CD4-positive, alpha-beta memory T cell (primary cell): ENCODE measurements around the gene GJD3. TPM values are rescaled to one million over a fixed set of nuclear protein-coding genes. Genes with fewer than 3 reads are reported as not detected.

Experiments
- CTCF ChIA-PET: fragments of 350-600 bp; sonication (Branson Sonifier 250); formaldehyde crosslinking; loops from one replicate; lab custom pipeline; 2021; ENCODE audit warnings: inconsistent platforms; ENCODE audit not compliant: partially characterized antibody; lab: Charles Lee
- POLR2A ChIA-PET: fragments of 350-600 bp; sonication (Branson Sonifier 250); formaldehyde crosslinking; loops from one replicate; lab custom pipeline; 2021; ENCODE audit not compliant: partially characterized antibody; lab: Charles Lee
- DNase-seq, 5 donors: peaks; one replicate each; pipeline versions ENCODE4 v3.0.0 to v3.0.0-alpha.2; 2020 to 2022; ENCODE audit warnings: mixed read lengths in 1 of 5
- H3K27ac ChIP-seq: one replicate; pipeline ENCODE4 v1.7.0; 2013; ENCODE audit warnings: low read depth, low read length
- H3K27me3 ChIP-seq: 2 replicates; pipeline ENCODE4 v1.7.0; 2013; ENCODE audit warnings: mild to moderate bottlenecking, low read length, moderate library complexity; ENCODE audit not compliant: insufficient read depth
- H3K36me3 ChIP-seq: 2 replicates; pipeline ENCODE4 v1.7.0; 2013; ENCODE audit warnings: mild to moderate bottlenecking, low read length, moderate library complexity; ENCODE audit not compliant: insufficient read depth
- H3K4me1 ChIP-seq: 2 replicates; pipeline ENCODE4 v1.7.0; 2013; ENCODE audit warnings: mild to moderate bottlenecking, low read length, moderate library complexity; ENCODE audit not compliant: insufficient read depth
- H3K4me3 ChIP-seq, 2 donors: one replicate each; pipeline ENCODE4 v1.7.0; 2013; ENCODE audit warnings: low read length in 2 of 2, mild to moderate bottlenecking in 1 of 2
- H3K9me3 ChIP-seq, 2 donors: one replicate each; pipeline ENCODE4 v1.7.0; 2013; ENCODE audit warnings: low read length in 2 of 2, control low read depth in 1 of 2; ENCODE audit not compliant: control insufficient read depth in 1 of 2
- H3K27ac Mint-ChIP-seq, 7 donors: one replicate each; pipeline ENCODE4 v1.8.0; 2020 to 2021; ENCODE audit warnings: mixed read lengths in 7 of 7, mild to moderate bottlenecking in 6 of 7, inconsistent platforms in 3 of 7, moderate library complexity in 3 of 7
- H3K27me3 Mint-ChIP-seq, 2 donors: one replicate each; pipeline ENCODE4 v1.8.0; 2020 to 2021; ENCODE audit warnings: mixed read lengths in 2 of 2
- H3K36me3 Mint-ChIP-seq, 2 donors: one replicate each; pipeline ENCODE4 v1.8.0; 2020 to 2021; ENCODE audit warnings: mixed read lengths in 2 of 2, inconsistent platforms in 1 of 2, mild to moderate bottlenecking in 1 of 2
- H3K4me1 Mint-ChIP-seq, 4 donors: one replicate each; pipeline ENCODE4 v1.8.0; 2020 to 2021; ENCODE audit warnings: mixed read lengths in 4 of 4, mild to moderate bottlenecking in 1 of 4
- H3K4me3 Mint-ChIP-seq, 8 donors: one replicate each; pipeline ENCODE4 v1.8.0; 2020 to 2021; ENCODE audit warnings: mixed read lengths in 8 of 8, mild to moderate bottlenecking in 7 of 8, moderate library complexity in 6 of 8, inconsistent platforms in 3 of 8
- H3K9me3 Mint-ChIP-seq, 8 donors: one replicate each; pipeline ENCODE4 v1.8.0; 2020 to 2021; ENCODE audit warnings: mixed read lengths in 8 of 8, mild to moderate bottlenecking in 5 of 8, inconsistent platforms in 3 of 8, moderate library complexity in 1 of 8
- intact Hi-C: fragments of 100-400 bp; cut with micrococcal nuclease; formaldehyde crosslinking; loops from one replicate; pipeline ENCODE4 v1.15.1; 2023
- polyA plus RNA-seq, 2 donors: library from polyadenylated mRNA; unstranded; fragments of 300-500 nt; fragmentation: Illumina TruSeq; gene quantifications; one replicate each; pipeline ENCODE4 v1.2.3, GENCODE V29; 2021
- total RNA-seq, 2 experiments: library from RNA; stranded (reverse); gene quantifications; one replicate each; pipeline ENCODE4 v1.2.3, GENCODE V29; 2021

The GJD3 gene
- total and polyA plus RNA-seq, 4 experiments from 2014 or later = not detected

- DNase-seq = no peak
- ChIA-PET POLR2A (interaction anchor here (1.0 to 37.1 kb wide), 5 partner anchors 17 to 227 kb away, joined by 3 to 1054 read pairs (median 4); partner anchors contain the start of genes NR1D1 and RARA), CTCF (interaction anchor here (1.0 to 18.7 kb wide), 7 partner anchors 9 to 27 kb away, joined by 4 to 252 read pairs (median 16); partner anchors contain the start of gene RARA)
- Histone ChIP-seq H3K27me3 (no peaks in the 10 kb centered on the region), H3K36me3 (peaks cover 10% of the 10 kb centered on the region), H3K9me3 (no peaks in the 10 kb centered on the region), H3K4me1 (peaks cover 98% of the 10 kb centered on the region), H3K4me3 (peak overlapping the region; percentile 19 to 56), H3K27ac (peak overlapping the region; percentile 99)
- peaks cover 66 to 98% (median 81%) of the 10 kb centered on the region in 4 donors for H3K4me1 Mint-ChIP-seq
- peaks cover under 1 to 2% of the 10 kb centered on the region in 2 donors for H3K27me3 Mint-ChIP-seq
- H3K36me3 Mint-ChIP-seq = peaks cover 11 to 35% of the 10 kb centered on the region in 2 donors
- H3K9me3 Mint-ChIP-seq = peaks cover 0 to 2% (median 0%) of the 10 kb centered on the region in 8 donors
- intact Hi-C loops = loop anchor here (2.0 kb wide), 1 partner anchor 25 kb away; no protein-coding TSS in a partner anchor
- peak overlapping the region; percentile 96 to 100 (median 99) for H3K27ac Mint-ChIP-seq
- peak overlapping the region; percentile 72 to 98 (median 91) for H3K4me3 Mint-ChIP-seq
Observed at GRCh38 chr17:40327735-40328385, 36.7 kb downstream of the GJD3 start.

- Histone ChIP-seq H3K27me3 (no peaks in the 10 kb centered on the region), H3K36me3 (peaks cover 10% of the 10 kb centered on the region), H3K27ac (peak overlapping the region; percentile 99), H3K4me3 (peak overlapping the region; percentile 19 to 56), H3K4me1 (peaks cover 94% of the 10 kb centered on the region), H3K9me3 (no peaks in the 10 kb centered on the region)
- ChIA-PET POLR2A (interaction anchor here (0.6 to 37.1 kb wide), 8 partner anchors 16 to 319 kb away, joined by 3 to 1054 read pairs (median 3); partner anchors contain the start of genes CDC6, NR1D1 and RARA), CTCF (interaction anchor here (1.0 to 18.7 kb wide), 7 partner anchors 8 to 28 kb away, joined by 4 to 252 read pairs (median 16); partner anchors contain the start of gene RARA)
- H3K27me3 Mint-ChIP-seq = peaks cover 1 to 3% of the 10 kb centered on the region in 2 donors
- peak overlapping the region; percentile 96 to 100 (median 99) for H3K27ac Mint-ChIP-seq
- H3K4me3 Mint-ChIP-seq = peak overlapping the region; percentile 72 to 98 (median 91)
- DNase-seq = peak in 1 of 5 donors; percentile 56
- H3K9me3 Mint-ChIP-seq = peaks cover 0 to 3% (median 0%) of the 10 kb centered on the region in 8 donors
- H3K4me1 Mint-ChIP-seq = peaks cover 64 to 95% (median 80%) of the 10 kb centered on the region in 4 donors
- intact Hi-C loops = loop anchor here (2.0 kb wide), 1 partner anchor 24 kb away; no protein-coding TSS in a partner anchor
- peaks cover 6 to 37% of the 10 kb centered on the region in 2 donors for H3K36me3 Mint-ChIP-seq
Observed at GRCh38 chr17:40327244-40327729, 37.2 kb downstream of the GJD3 start.

DNA sequence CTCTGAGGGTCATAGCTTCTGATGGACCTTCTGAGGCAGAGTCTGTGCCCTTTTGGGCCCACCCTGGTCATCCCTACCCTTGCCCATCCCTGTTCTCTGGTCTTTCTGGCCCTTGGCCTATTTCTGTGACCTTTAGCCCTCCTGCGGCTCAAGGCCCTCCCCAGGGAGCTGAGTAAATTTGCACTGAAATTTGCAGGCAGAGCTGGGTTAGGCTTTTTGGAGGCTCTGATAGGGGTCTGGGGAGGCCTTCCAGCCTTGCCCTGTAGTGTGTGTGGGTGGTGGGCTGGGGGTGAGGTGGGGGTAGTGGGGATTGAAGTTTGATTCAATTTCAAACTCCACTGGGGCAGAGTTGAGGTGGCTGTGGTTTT lies 37.7 kb downstream of the GJD3 start:
- CTCF ChIA-PET = interaction anchor here (1.0 to 18.7 kb wide), 6 partner anchors 10 to 28 kb away, joined by 4 to 252 read pairs (median 22); partner anchors contain the start of gene RARA
- Histone ChIP-seq H3K4me1 (peaks cover 92% of the 10 kb centered on the region), H3K27ac (peak overlapping the region; percentile 99), H3K4me3 (peak overlapping the region; percentile 19 to 56), H3K36me3 (peaks cover 9% of the 10 kb centered on the region), H3K9me3 (no peaks in the 10 kb centered on the region), H3K27me3 (no peaks in the 10 kb centered on the region)
- no peak for DNase-seq
- Mint-ChIP-seq H3K36me3 (peaks cover 6 to 40% of the 10 kb centered on the region in 2 donors), H3K4me3 (peak overlapping the region; percentile 72 to 98 (median 91)), H3K9me3 (peaks cover 0 to 3% (median 0%) of the 10 kb centered on the region in 8 donors), H3K27ac (peak overlapping the region; percentile 96 to 100 (median 99)), H3K27me3 (peaks cover 1 to 3% of the 10 kb centered on the region in 2 donors), H3K4me1 (peaks cover 64 to 97% (median 83%) of the 10 kb centered on the region in 4 donors)
- intact Hi-C loops = loop anchor here (1.0 to 2.0 kb wide), 3 partner anchors 9 to 24 kb away; no protein-coding TSS in a partner anchor
- POLR2A ChIA-PET = interaction anchor here (0.6 to 37.1 kb wide), 9 partner anchors 16 to 320 kb away, joined by 3 to 1054 read pairs (median 3); partner anchors contain the start of genes CDC6, RARA and WIPF2

DNA sequence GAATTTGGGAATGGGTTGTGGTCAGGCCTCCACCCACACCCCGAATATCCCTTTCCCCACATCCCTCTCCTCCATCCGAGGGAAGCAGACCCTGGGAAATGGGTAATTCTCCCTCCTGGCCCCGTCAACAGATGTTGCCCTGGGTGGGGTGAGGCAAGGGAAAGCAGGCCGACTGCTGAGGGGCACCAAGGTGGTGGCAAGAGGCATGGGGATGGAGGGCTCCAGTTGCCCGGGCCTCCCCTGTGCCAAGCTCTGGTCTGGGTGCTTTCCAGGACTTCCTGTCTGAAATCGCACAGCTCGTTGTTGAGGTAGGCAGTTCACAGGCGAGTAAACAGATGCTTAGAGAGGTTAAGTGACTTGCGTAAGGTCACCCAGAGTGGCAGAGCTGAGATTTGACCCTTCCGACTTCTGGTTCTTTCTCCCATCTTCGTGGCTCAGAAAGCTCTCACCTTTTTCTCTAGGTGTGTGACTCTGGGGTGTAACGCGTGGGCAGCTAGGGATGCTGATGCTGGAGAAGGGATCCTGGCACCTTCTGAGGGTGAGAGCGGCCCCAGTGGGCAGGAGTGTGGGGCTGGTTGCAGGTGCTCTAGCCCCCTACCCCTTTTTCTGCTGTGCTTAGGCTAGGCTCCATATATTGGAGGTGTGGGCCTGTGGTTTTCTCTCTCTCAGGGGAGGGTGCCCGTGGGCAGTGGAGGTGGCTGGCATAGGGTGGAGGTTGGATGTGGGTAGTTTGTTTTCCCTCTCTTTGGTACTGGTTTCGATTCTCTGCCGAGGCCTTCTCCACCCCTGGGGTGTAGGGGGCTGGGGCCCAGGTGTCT lies 38.3 kb downstream of the GJD3 start:
- peak; percentile 68 to 90 (median 71) for DNase-seq
- Mint-ChIP-seq H3K4me3 (peak overlapping the region; percentile 72 to 98 (median 91)), H3K9me3 (peaks cover 0 to 3% (median 0%) of the 10 kb centered on the region in 8 donors), H3K36me3 (peaks cover 2 to 35% of the 10 kb centered on the region in 2 donors), H3K4me1 (peaks cover 64 to 97% (median 82%) of the 10 kb centered on the region in 4 donors), H3K27me3 (peaks cover 1 to 3% of the 10 kb centered on the region in 2 donors), H3K27ac (peak overlapping the region; percentile 96 to 100 (median 99))
- ChIA-PET POLR2A (interaction anchor here (0.7 to 37.1 kb wide), 12 partner anchors 15 to 1362 kb away, joined by 3 to 1054 read pairs (median 3); partner anchors contain the start of genes EIF1, RARA, TOP2A and WIPF2), CTCF (interaction anchor here (0.9 to 18.7 kb wide), 8 partner anchors 10 to 235 kb away, joined by 3 to 252 read pairs (median 10); partner anchors contain the start of gene RARA)
- intact Hi-C loops = loop anchor here (1.0 to 2.0 kb wide), 3 partner anchors 8 to 23 kb away; no protein-coding TSS in a partner anchor
- H3K4me3 ChIP-seq = peak overlapping the region; percentile 19 to 56
- no peaks in the 10 kb centered on the region for H3K27me3 ChIP-seq
- peak overlapping the region; percentile 99 for H3K27ac ChIP-seq
- H3K9me3 ChIP-seq = no peaks in the 10 kb centered on the region
- peaks cover 92% of the 10 kb centered on the region for H3K4me1 ChIP-seq
- H3K36me3 ChIP-seq = peaks cover 3% of the 10 kb centered on the region

- no peaks in the 10 kb centered on the region for H3K36me3 ChIP-seq
- H3K4me1 Mint-ChIP-seq = peaks cover 63 to 97% (median 83%) of the 10 kb centered on the region in 4 donors
- peak overlapping the region; percentile 96 to 100 (median 99) for H3K27ac Mint-ChIP-seq
- H3K36me3 Mint-ChIP-seq = peaks cover 0 to 32% of the 10 kb centered on the region in 2 donors
- peaks cover 92% of the 10 kb centered on the region for H3K4me1 ChIP-seq
- H3K27me3 Mint-ChIP-seq = peaks cover 1 to 3% of the 10 kb centered on the region in 2 donors
- peak overlapping the region; percentile 99 for H3K27ac ChIP-seq
- ChIA-PET CTCF (interaction anchor here (0.9 to 18.7 kb wide), 7 partner anchors 9 to 236 kb away, joined by 3 to 252 read pairs (median 16); partner anchors contain the start of gene RARA), POLR2A (interaction anchor here (0.7 to 37.1 kb wide), 9 partner anchors 14 to 1363 kb away, joined by 3 to 1054 read pairs (median 3); partner anchors contain the start of genes EIF1, NR1D1, RARA and TOP2A)
- no peaks in the 10 kb centered on the region for H3K27me3 ChIP-seq
- H3K9me3 ChIP-seq = no peaks in the 10 kb centered on the region
- peaks cover 0 to 3% (median 0%) of the 10 kb centered on the region in 8 donors for H3K9me3 Mint-ChIP-seq
- peak overlapping the region; percentile 19 to 56 for H3K4me3 ChIP-seq
- peak in 3 of 5 donors; percentile 36 to 77 (median 47) for DNase-seq
- peak overlapping the region; percentile 72 to 98 (median 93) for H3K4me3 Mint-ChIP-seq
- intact Hi-C loops = loop anchor here (1.0 to 2.0 kb wide), 3 partner anchors 7 to 23 kb away; no protein-coding TSS in a partner anchor
Observed at GRCh38 chr17:40325156-40326013, 39.2 kb downstream of the GJD3 start.
